Subcutaneous preadipocyte (primary cell): ENCODE data around the gene SLC25A21. TPM values are rescaled to one million over a fixed set of nuclear protein-coding genes. Genes with fewer than 3 reads are reported as not detected.

Experiments used
- small RNA-seq: library from RNA; depleted of rRNA; stranded (forward); fragments of <200 nt; gene quantifications from one replicate; pipeline ENCODE3, GENCODE V24; 2012
- total RNA-seq: library from RNA; depleted of rRNA; stranded (reverse); fragments of >200 nt; gene quantifications from 2 replicates; pipeline ENCODE4 v1.2.3, GENCODE V29; 2012

The SLC25A21 gene
- 0.39 and 1.1 TPM in 2 replicates for total RNA-seq

DNA sequence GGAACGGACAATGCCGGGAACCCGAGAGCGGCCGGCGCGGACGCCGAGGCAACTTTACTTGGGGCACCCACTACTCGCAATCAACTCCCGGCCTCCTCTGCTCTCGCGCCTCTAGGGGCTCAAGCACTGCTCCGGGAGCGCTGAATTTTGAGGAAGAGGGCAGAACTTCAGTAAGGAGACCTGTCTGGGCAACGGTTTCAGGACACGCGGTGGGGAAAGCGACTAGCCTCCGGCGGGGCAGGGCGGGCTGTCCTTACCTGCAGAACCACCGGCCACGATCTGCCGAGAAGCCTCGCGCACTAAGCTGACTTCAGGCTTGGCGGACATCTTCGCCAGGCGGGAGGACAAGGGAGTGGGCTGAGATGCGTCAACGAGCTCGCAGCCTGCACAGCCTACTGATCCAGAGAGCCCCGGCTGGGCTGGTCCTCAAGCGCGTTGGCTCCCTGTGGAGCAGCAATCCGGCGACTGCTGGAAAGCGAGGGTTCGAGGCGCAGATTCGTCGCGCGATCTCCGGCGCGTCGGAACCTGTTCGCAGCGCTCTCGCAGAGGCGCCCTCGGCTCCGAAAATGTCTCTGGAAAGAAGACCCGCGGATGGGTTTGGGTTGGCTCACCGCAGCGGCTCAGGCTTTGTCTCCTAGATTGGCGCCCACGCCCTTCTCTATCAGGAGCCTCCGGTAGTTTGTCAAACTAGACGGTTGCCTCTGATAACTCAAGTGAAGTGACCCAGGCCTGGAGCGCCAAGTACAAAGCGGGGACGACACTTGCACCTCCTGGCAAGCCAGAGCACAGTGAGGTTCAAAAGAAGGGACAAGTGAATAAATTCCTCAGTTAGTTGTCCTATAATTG, at the start of gene SLC25A21:
Gene SLC25A21, minus strand, starts transcription at position 583 of the 846 bp plus-strand sequence.

GRCh38 chr14:37197421-37198272, 25.2 kb upstream of the SLC25A21 start, which contains the start of gene MIPOL1:
MIPOL1 (plus strand) TSS chr14:37197937; CDS start chr14:37247889, 49,952 bp downstream.

GRCh38 chr14:36661506-36662257, 510.7 kb downstream of the SLC25A21 start, which contains the start of gene PAX9:
PAX9 (plus strand) TSS chr14:36661860; CDS start chr14:36662090, 230 bp downstream.

Small RNA genes lying within 50 kb of the gene (small RNA-seq; reads per million reads assigned to genes)
- not detected for gene MIR4503
- gene RNU6-273P = not detected

Other genes starting within 250 kb of the SLC25A21 start
- gene MIPOL1, start 25.3 kb upstream of the SLC25A21 start, total RNA-seq = 8.5 and 11.3 TPM in 2 replicates